ENCODE results near the gene NFATC2.

Gene NFATC2

GRCh38 chr20:51389543-51390264 is 152.8 kb downstream of the NFATC2 start:
- no peak for DNase-seq (ENCODE audit: low read depth)

GRCh38 chr20:51388756-51389542 is 153.6 kb downstream of the NFATC2 start:
- no peak for DNase-seq (ENCODE audit: low read depth)

GRCh38 chr20:51388227-51388626 is 154.3 kb downstream of the NFATC2 start:
- no peak for DNase-seq (ENCODE audit: low read depth)

- no peak for DNase-seq (ENCODE audit: low read depth)
Observed at GRCh38 chr20:51387125-51387875, 155.2 kb downstream of the NFATC2 start.

- no peak for DNase-seq (ENCODE audit: low read depth)
Observed at GRCh38 chr20:51386586-51386985, 155.9 kb downstream of the NFATC2 start.

- no peak for DNase-seq (ENCODE audit: low read depth)
Observed at GRCh38 chr20:51385646-51386530, 156.6 kb downstream of the NFATC2 start.

GRCh38 chr20:51384875-51385274 is 157.6 kb downstream of the NFATC2 start:
- DNase-seq (ENCODE audit: low read depth), result no peak

GRCh38 chr20:51383891-51384510 is 158.5 kb downstream of the NFATC2 start:
- DNase-seq (ENCODE audit: low read depth), result no peak

- DNase-seq (ENCODE audit: low read depth), result no peak
Observed at GRCh38 chr20:51382986-51383821, 159.3 kb downstream of the NFATC2 start.

GRCh38 chr20:51382111-51382985 is 160.2 kb downstream of the NFATC2 start:
- DNase-seq (ENCODE audit: low read depth), result no peak

- no peak for DNase-seq (ENCODE audit: low read depth)
Observed at GRCh38 chr20:51381557-51381956, 161.0 kb downstream of the NFATC2 start.

- DNase-seq (ENCODE audit: low read depth), result no peak
Observed at GRCh38 chr20:51380401-51381385, 161.8 kb downstream of the NFATC2 start.

GRCh38 chr20:51379601-51380341 is 162.7 kb downstream of the NFATC2 start:
- no peak for DNase-seq (ENCODE audit: low read depth)

GRCh38 chr20:51378171-51378928 is 164.2 kb downstream of the NFATC2 start:
- DNase-seq (ENCODE audit: low read depth), result no peak

- no peak for DNase-seq (ENCODE audit: low read depth)
Observed at GRCh38 chr20:51377132-51377531, 165.4 kb downstream of the NFATC2 start.

GRCh38 chr20:51376111-51376510 is 166.4 kb downstream of the NFATC2 start:
- DNase-seq (ENCODE audit: low read depth), result no peak

GRCh38 chr20:51375561-51375960 is 167.0 kb downstream of the NFATC2 start:
- no peak for DNase-seq (ENCODE audit: low read depth)

Measured in stimulated activated CD8-positive, alpha-beta memory T cell treated with anti-CD3 and anti-CD28 coated beads, Interleukin-12 subunit alpha, Interleukin-12 subunit beta, amount 100 ng/mL, for 4 hours (primary cell).